Tibial nerve (tissue), 4 donors: ENCODE measurements around the gene GLB1L2. TPM values are rescaled to one million over a fixed set of nuclear protein-coding genes. Genes with fewer than 3 reads are reported as not detected.

Experiments used
- DNase-seq, 2 donors: peaks; one replicate each; pipeline ENCODE4 v3.0.0-alpha.2; 2019; ENCODE audit warnings: low spot score in 2 of 2
- H3K27ac ChIP-seq, 4 donors: fragments of 200-600 bp; sonication (generic) in 3 of 4; one replicate each; pipeline ENCODE4 v1.5.1; 2017 to 2019; ENCODE audit warnings: mild to moderate bottlenecking in 1 of 4
- H3K27me3 ChIP-seq, 2 donors: fragments of 200-600 bp; sonication (generic) in 1 of 2; one replicate each; pipeline versions ENCODE4 v1.5.1 to v1.6.0; 2017 to 2019
- H3K36me3 ChIP-seq, 3 donors: fragments of 200-600 bp; sonication (generic); one replicate each; pipeline ENCODE4 v1.5.1; 2018 to 2019
- H3K4me1 ChIP-seq, 4 donors: fragments of 200-600 bp; sonication (generic) in 3 of 4; one replicate each; pipeline ENCODE4 v1.5.1; 2017 to 2019
- H3K4me3 ChIP-seq, 4 donors: fragments of 200-600 bp; sonication (generic) in 3 of 4; one replicate each; pipeline ENCODE4 v1.5.1; 2017 to 2019; ENCODE audit warnings: mild to moderate bottlenecking in 1 of 4, moderate library complexity in 1 of 4
- H3K9me3 ChIP-seq, 4 donors: fragments of 200-600 bp; sonication (generic) in 3 of 4; one replicate each; pipeline ENCODE4 v1.5.1; 2017 to 2019
- EP300 ChIP-seq, 2 donors: sonication (generic); formaldehyde crosslinking; IDR thresholded peaks; one replicate each; pipeline ENCODE4 v1.6.1; 2017; ENCODE audit warnings: antibody characterized with exemption in 2 of 2, mild to moderate bottlenecking in 1 of 2
- POLR2A ChIP-seq, 2 donors: fragments of 450-650 bp; IDR thresholded peaks; one replicate each; pipeline ENCODE4 v1.6.1; 2017; ENCODE audit warnings: antibody characterized with exemption in 2 of 2, mild to moderate bottlenecking in 2 of 2, moderate library complexity in 2 of 2
- WGBS, 2 donors: methylation state at CpG; one replicate each; pipeline ENCODE4 v1.1.5; 2018; 5-methylcytosine and 5-hydroxymethylcytosine counted together
- total RNA-seq, 4 donors: library from RNA; depleted of rRNA; stranded (reverse); fragments of >200 nt; gene quantifications; one replicate each; pipeline ENCODE4 v1.1.0, GENCODE V29; 2016
- TF ChIP-seq, protein P1 (sequence below), 5 experiments: fragments of 200-600 bp in 3 of 5; fragments of 450-650 bp in 2 of 5; sonication (generic) in 3 of 5; IDR thresholded peaks; one replicate each; pipeline ENCODE4 v1.5.1; 2016 to 2019; ENCODE audit warnings: antibody characterized with exemption in 5 of 5, mild to moderate bottlenecking in 3 of 5, moderate library complexity in 2 of 5

The GLB1L2 gene
- total RNA-seq, 4 donors from 2014 or later, result 2.0 to 8.1 (median 5.6) TPM

DNA sequence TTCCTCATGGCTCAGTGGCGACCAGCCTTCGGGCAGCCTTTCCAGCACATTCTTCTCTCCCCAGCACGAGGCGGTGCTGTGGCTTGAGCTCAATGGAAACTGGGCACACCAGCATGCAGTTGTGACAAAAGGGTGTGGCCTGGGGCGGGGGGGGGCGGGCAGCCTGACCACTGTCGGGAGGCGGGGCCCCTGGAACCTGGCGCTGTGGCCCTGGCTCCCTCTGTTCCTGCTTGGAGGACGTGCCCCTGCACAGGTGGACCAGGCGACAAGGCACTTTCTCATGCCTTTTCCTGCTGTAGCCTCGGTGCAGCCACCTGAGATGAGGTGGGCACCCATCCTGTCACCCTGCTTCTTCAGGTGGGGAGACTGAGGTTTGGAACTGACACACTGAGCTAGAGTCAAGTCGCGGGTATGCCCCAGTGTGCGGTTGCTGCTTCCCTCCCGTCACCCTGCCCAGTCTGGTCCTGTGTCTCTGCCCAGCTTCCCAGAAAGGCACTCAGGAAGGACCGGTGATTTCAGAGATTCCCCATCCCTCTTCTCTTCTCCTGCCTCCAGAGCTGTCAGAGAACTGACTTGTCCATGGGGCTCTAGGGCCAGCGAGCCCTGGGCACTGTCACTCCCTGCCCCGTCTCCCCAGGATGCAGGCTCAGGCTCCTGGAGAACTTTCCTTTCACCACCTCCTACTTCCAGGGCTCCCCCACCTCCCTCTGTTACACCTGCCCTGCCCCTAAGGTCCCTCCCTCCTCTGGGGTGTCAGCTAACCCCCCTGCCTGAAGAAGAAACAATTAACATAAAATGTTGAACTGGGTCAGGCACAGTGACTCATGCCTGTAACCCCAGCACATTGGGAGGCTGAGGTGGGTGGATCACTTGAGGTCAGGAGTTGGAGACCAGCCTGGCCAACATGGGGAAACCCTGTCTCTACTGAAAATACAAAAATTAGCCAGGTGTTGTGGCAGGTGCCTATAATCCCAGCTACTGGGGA, 70.3 kb downstream of the GLB1L2 start:
- no peak for DNase-seq
- H3K4me3 ChIP-seq, result no peak overlapping the region
- H3K9me3 ChIP-seq, result no peaks in the 10 kb centered on the region
- WGBS, 2 donors, result 85 to 87% methylated on average over 15 to 16 of the region's 19 CpGs
- no peaks in the 10 kb centered on the region for H3K27me3 ChIP-seq
- no peak for TF ChIP-seq EP300 (IDR thresholded peaks at IDR 0.05)
- TF ChIP-seq, protein P1, sequence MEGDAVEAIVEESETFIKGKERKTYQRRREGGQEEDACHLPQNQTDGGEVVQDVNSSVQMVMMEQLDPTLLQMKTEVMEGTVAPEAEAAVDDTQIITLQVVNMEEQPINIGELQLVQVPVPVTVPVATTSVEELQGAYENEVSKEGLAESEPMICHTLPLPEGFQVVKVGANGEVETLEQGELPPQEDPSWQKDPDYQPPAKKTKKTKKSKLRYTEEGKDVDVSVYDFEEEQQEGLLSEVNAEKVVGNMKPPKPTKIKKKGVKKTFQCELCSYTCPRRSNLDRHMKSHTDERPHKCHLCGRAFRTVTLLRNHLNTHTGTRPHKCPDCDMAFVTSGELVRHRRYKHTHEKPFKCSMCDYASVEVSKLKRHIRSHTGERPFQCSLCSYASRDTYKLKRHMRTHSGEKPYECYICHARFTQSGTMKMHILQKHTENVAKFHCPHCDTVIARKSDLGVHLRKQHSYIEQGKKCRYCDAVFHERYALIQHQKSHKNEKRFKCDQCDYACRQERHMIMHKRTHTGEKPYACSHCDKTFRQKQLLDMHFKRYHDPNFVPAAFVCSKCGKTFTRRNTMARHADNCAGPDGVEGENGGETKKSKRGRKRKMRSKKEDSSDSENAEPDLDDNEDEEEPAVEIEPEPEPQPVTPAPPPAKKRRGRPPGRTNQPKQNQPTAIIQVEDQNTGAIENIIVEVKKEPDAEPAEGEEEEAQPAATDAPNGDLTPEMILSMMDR (IDR thresholded peaks at IDR 0.05), result no peak
- no peak for TF ChIP-seq POLR2A (IDR thresholded peaks at IDR 0.05)
- no peak overlapping the region for H3K27ac ChIP-seq
- peaks cover 0 to 19% (median 0%) of the 10 kb centered on the region in 4 donors for H3K4me1 ChIP-seq
- peaks cover 0 to 2% (median 0%) of the 10 kb centered on the region in 3 donors for H3K36me3 ChIP-seq

DNA sequence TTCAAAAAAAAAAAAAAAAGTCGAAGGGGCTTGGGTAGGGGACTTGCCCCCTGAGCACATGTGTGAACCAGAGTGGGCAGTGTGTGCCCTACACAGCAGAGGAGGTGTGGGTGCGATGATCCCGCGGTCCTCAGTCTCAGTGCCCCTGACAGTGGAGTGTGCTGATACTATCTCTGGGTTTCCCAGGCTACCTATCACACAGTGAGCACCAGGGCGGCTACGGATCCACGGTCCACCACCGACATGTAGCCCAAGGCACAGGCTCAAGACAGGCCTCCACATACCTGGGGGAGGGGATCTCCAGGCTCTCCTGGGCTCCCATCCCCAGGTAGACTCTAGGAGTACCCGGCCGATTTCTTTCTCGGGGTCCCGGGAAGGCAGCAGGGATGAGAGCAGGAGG, 71.1 kb downstream of the GLB1L2 start:
- 80 to 88% methylated on average over 10 to 12 of the region's 12 CpGs for WGBS, 2 donors
- H3K27ac ChIP-seq, result no peak overlapping the region
- H3K4me1 ChIP-seq, result peaks cover 0 to 14% (median 0%) of the 10 kb centered on the region in 4 donors
- DNase-seq, result no peak
- no peak overlapping the region for H3K4me3 ChIP-seq
- H3K36me3 ChIP-seq, result peaks cover 0 to 2% (median 0%) of the 10 kb centered on the region in 3 donors
- no peaks in the 10 kb centered on the region for H3K9me3 ChIP-seq
- no peak for TF ChIP-seq EP300 (IDR thresholded peaks at IDR 0.05)
- TF ChIP-seq, protein P1 (IDR thresholded peaks at IDR 0.05), result no peak
- TF ChIP-seq POLR2A (IDR thresholded peaks at IDR 0.05), result no peak
- H3K27me3 ChIP-seq, result no peaks in the 10 kb centered on the region

DNA sequence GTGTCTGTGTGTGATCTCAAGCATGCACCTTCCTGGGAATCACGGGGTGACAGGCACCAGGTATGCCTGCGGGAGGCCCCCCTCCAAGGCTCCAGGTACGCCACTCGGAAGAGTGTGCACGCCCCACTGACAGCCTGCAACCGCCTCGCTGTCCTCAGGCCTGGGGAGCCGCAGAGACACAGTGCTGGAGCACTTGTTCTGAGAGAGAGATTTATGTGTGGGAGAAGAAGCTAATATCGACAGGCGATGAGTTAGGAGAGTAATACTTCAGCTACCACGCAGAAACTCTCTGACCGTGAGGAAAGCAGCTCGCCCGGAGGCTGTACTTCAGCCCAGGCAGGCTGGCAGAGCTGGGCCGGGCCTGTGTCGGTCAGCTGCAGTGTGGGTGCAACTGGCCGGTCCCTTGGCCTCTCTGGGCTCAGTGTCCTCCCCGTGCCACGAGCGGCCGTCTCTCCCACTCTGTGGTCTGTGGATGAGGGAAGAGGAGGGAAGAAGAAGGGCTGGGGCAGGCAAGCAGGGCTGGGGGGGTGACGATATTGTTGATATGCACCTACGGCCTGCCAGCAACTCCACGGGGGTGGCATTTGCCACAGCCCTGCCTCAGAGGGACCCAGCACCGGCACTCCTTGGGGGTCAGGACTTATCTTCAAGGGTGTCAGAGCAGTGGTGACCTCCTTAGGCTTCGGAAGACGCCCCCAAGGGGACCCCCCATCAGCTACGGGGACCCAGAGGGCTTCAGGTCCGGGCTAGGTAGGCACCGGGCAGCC, 73.0 kb downstream of the GLB1L2 start:
- no peaks in the 10 kb centered on the region for H3K9me3 ChIP-seq
- no peaks in the 10 kb centered on the region for H3K4me1 ChIP-seq
- WGBS, 2 donors, result 83 to 89% methylated on average over 27 to 29 of the region's 30 CpGs
- peaks cover 0 to 2% (median 0%) of the 10 kb centered on the region in 3 donors for H3K36me3 ChIP-seq
- H3K4me3 ChIP-seq, result no peak overlapping the region
- peak overlapping the region in 1 of 4 donors; percentile 4 for H3K27ac ChIP-seq
- TF ChIP-seq, protein P1 (IDR thresholded peaks at IDR 0.05), result no peak
- TF ChIP-seq POLR2A (IDR thresholded peaks at IDR 0.05), result no peak
- TF ChIP-seq EP300 (IDR thresholded peaks at IDR 0.05), result no peak
- DNase-seq, result no peak
- peaks cover 0 to 10% of the 10 kb centered on the region in 2 donors for H3K27me3 ChIP-seq

DNA sequence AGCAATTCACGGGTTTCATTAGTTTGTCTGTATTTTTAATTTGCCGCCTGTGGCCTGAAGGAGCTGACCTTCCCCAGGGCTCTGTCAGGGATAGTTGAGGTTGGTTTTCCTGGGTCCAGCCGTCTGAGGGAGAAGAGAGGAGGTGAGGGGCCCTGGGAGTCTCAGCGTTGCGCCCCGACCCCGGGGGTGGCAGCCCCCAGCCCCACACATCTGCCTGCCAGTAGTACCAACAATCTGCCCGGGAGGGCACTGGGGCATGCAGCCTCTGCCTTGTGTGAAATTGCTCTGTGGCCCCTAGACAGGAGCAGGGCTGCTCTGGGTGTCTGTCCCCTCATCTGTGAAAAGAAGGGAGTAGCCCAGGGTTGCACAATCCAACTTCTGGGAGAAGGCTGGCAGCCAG, 73.6 kb downstream of the GLB1L2 start:
- Histone ChIP-seq H3K27ac (peak overlapping the region in 1 of 4 donors; percentile 4), H3K4me1 (no peaks in the 10 kb centered on the region), H3K4me3 (no peak overlapping the region), H3K9me3 (no peaks in the 10 kb centered on the region), H3K36me3 (peaks cover 0 to 2% (median 0%) of the 10 kb centered on the region in 3 donors), H3K27me3 (peaks cover 0 to 16% of the 10 kb centered on the region in 2 donors)
- no peak for TF ChIP-seq EP300 (IDR thresholded peaks at IDR 0.05)
- WGBS, 2 donors, result 83 to 87% methylated on average over 7 to 8 of the region's 8 CpGs
- DNase-seq, result no peak

DNA sequence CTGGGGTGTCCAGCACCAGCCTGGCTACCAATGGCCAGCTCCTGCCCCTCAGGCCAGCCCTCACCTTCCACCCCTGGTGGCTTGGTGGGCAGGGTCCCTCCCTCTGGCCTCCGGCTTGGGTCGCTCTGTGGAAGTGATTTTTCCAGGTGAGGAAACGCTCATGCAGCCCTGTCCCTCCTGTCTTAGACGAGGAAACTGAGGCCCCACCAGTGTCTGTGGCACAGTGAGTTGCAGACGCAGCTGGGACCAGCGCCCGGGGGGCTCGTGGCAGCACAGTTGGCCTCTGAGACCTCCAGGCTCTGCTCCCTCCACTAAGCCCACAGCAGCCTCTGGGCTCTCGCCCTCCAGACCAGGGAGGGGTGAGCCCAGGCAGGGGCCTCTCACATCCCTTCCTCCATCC, 74.1 kb downstream of the GLB1L2 start:
- TF ChIP-seq EP300 (IDR thresholded peaks at IDR 0.05) (no peak), POLR2A (IDR thresholded peaks at IDR 0.05) (no peak)
- TF ChIP-seq, protein P1 (IDR thresholded peaks at IDR 0.05), result no peak
- Histone ChIP-seq H3K27me3 (peaks cover 0 to 20% of the 10 kb centered on the region in 2 donors), H3K27ac (no peak overlapping the region), H3K9me3 (no peaks in the 10 kb centered on the region), H3K4me3 (no peak overlapping the region), H3K4me1 (peaks cover 0 to 4% (median 0%) of the 10 kb centered on the region in 4 donors), H3K36me3 (peaks cover 0 to 2% (median 0%) of the 10 kb centered on the region in 3 donors)
- no peak for DNase-seq
- 84 to 85% methylated on average over 9 of the region's 9 CpGs for WGBS, 2 donors
